ENCODE measurements around the gene IRGC.

- TF ChIP-seq ZBTB6 (tag by site-specific recombination; IDR thresholded peaks at IDR 0.05), result no peak
- TF ChIP-seq PBX3 (CRISPR knock-in tag; IDR thresholded peaks at IDR 0.05), result no peak
- no peak for TF ChIP-seq ZNF112 (tag by site-specific recombination; IDR thresholded peaks at IDR 0.05)
- no peak for TF ChIP-seq TCF7L2 (IDR thresholded peaks at IDR 0.05; ENCODE audit: borderline replicate concordance, low read depth, low read length)
- no peak for TF ChIP-seq FEZF1 (tag by site-specific recombination; IDR thresholded peaks at IDR 0.05)
- TF ChIP-seq CTCF (tag by site-specific recombination; IDR thresholded peaks at IDR 0.05), result no peak
- no peak for TF ChIP-seq ATF2 (tag by site-specific recombination; IDR thresholded peaks at IDR 0.05; ENCODE audit: low read depth)
- no peak for TF ChIP-seq ZNF561 (tag by site-specific recombination; IDR thresholded peaks at IDR 0.05; ENCODE audit: borderline replicate concordance)
- no peak for TF ChIP-seq ZNF830 (tag by site-specific recombination; IDR thresholded peaks at IDR 0.05; ENCODE audit: low read depth)
- no peak for TF ChIP-seq ZNF624 (tag by site-specific recombination; IDR thresholded peaks at IDR 0.05)
- no peak for TF ChIP-seq ZNF670 (tag by site-specific recombination; IDR thresholded peaks at IDR 0.05; ENCODE audit: low read depth)
- no peak for TF ChIP-seq ZBTB7A (tag by site-specific recombination; IDR thresholded peaks at IDR 0.05; ENCODE audit: low read depth)
Measured at GRCh38 chr19:43741075-43741825, 25.4 kb downstream of the IRGC start.
